Esophagus squamous epithelium (tissue), 5 donors: ENCODE results near the gene RPA3. TPM values are rescaled to one million over a fixed set of nuclear protein-coding genes. Genes with fewer than 3 reads are reported as not detected.
"Not testable (repeated sequence)": the region's sequence is repeated elsewhere in the genome, so short reads cannot be mapped to it uniquely, and the experiment has no call there.

Experiments used
- DNase-seq: peaks from one replicate; lab custom pipeline; 2025; lab: John Stamatoyannopoulos, UW
- H3K27ac ChIP-seq, 4 donors: fragments of 200-600 bp; sonication (generic); one replicate each; pipeline ENCODE4 v1.5.1; 2016 to 2019; ENCODE audit warnings: mild to moderate bottlenecking in 1 of 4
- H3K27me3 ChIP-seq, 4 donors: fragments of 200-600 bp; sonication (generic); 1 replicate in 3 of 4; 2 replicates in 1 of 4; pipeline versions ENCODE4 v1.5.1 to v1.6.0; 2017 to 2021; ENCODE audit warnings: antibody characterized with exemption in 1 of 4
- H3K36me3 ChIP-seq, 3 donors: fragments of 200-600 bp; sonication (generic); one replicate each; pipeline ENCODE4 v1.5.1; 2016 to 2019
- H3K4me1 ChIP-seq, 3 donors: fragments of 200-600 bp; sonication (generic); one replicate each; pipeline ENCODE4 v1.5.1; 2017 to 2019
- H3K4me3 ChIP-seq, 4 donors: fragments of 200-600 bp; sonication (generic); 1 replicate in 3 of 4; 2 replicates in 1 of 4; pipeline ENCODE4 v1.5.1; 2016 to 2019; ENCODE audit warnings: mild to moderate bottlenecking in 2 of 4, moderate library complexity in 1 of 4
- H3K9me3 ChIP-seq, 3 donors: fragments of 200-600 bp; sonication (generic); one replicate each; pipeline ENCODE4 v1.5.1; 2016 to 2019
- POLR2A ChIP-seq, 4 donors: fragments of 450-650 bp; IDR thresholded peaks; one replicate each; pipeline ENCODE4 v1.6.1; 2017; ENCODE audit warnings: antibody characterized with exemption in 4 of 4, mild to moderate bottlenecking in 4 of 4, moderate library complexity in 3 of 4
- WGBS, 2 donors: methylation state at CpG; one replicate each; pipeline ENCODE4 v1.1.5; 2018; 5-methylcytosine and 5-hydroxymethylcytosine counted together
- intact Hi-C: fragments of 100-400 bp; cut with DNase I; formaldehyde crosslinking; loops from one replicate; pipeline ENCODE4 v1.15.0; 2022
- total RNA-seq, 4 donors: library from RNA; depleted of rRNA; stranded (reverse); fragments of >200 nt; gene quantifications; one replicate each; pipeline ENCODE4 v1.1.0, GENCODE V29; 2016
- TF ChIP-seq, protein P1 (sequence below), 6 experiments: fragments of 450-650 bp in 4 of 6; fragments of 200-600 bp in 2 of 6; sonication (generic) in 2 of 6; IDR thresholded peaks; one replicate each; pipeline ENCODE4 v1.5.1; 2016 to 2019; ENCODE audit warnings: antibody characterized with exemption in 6 of 6, mild to moderate bottlenecking in 4 of 6, moderate library complexity in 4 of 6
- donor health status: DM: yes; HTN: yes; CAD: no.

Gene RPA3
- total RNA-seq, 4 donors from 2014 or later, result 13.0 to 29.3 (median 21.7) TPM

- H3K27me3 ChIP-seq, result no peaks in the 10 kb centered on the region
- DNase-seq, result no peak
- H3K9me3 ChIP-seq, result no peaks in the 10 kb centered on the region
- intact Hi-C loops, result loop anchor here (10.0 kb wide), 1 partner anchor 73 kb away; no protein-coding TSS in a partner anchor
- peaks cover 0 to 32% (median 15%) of the 10 kb centered on the region in 3 donors for H3K4me1 ChIP-seq
- H3K36me3 ChIP-seq, result peaks cover 0 to 4% (median 0%) of the 10 kb centered on the region in 3 donors
- TF ChIP-seq POLR2A (IDR thresholded peaks at IDR 0.05), result no peak
- TF ChIP-seq, protein P1, sequence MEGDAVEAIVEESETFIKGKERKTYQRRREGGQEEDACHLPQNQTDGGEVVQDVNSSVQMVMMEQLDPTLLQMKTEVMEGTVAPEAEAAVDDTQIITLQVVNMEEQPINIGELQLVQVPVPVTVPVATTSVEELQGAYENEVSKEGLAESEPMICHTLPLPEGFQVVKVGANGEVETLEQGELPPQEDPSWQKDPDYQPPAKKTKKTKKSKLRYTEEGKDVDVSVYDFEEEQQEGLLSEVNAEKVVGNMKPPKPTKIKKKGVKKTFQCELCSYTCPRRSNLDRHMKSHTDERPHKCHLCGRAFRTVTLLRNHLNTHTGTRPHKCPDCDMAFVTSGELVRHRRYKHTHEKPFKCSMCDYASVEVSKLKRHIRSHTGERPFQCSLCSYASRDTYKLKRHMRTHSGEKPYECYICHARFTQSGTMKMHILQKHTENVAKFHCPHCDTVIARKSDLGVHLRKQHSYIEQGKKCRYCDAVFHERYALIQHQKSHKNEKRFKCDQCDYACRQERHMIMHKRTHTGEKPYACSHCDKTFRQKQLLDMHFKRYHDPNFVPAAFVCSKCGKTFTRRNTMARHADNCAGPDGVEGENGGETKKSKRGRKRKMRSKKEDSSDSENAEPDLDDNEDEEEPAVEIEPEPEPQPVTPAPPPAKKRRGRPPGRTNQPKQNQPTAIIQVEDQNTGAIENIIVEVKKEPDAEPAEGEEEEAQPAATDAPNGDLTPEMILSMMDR (IDR thresholded peaks at IDR 0.05), result no peak
- peak overlapping the region in 3 of 4 donors; percentile 54 to 67 (median 59) for H3K27ac ChIP-seq
- no peak overlapping the region for H3K4me3 ChIP-seq
Observed at GRCh38 chr7:7681936-7682329, 36.5 kb downstream of the RPA3 start.

GRCh38 chr7:7681191-7681935 lies 37.0 kb downstream of the RPA3 start:
- peak overlapping the region in 3 of 4 donors; percentile 54 to 67 (median 59) for H3K27ac ChIP-seq
- intact Hi-C loops, result loop anchor here (10.0 kb wide), 1 partner anchor 73 kb away; no protein-coding TSS in a partner anchor
- peaks cover 0 to 4% (median 0%) of the 10 kb centered on the region in 3 donors for H3K36me3 ChIP-seq
- H3K4me1 ChIP-seq, result peaks cover 0 to 28% (median 15%) of the 10 kb centered on the region in 3 donors
- H3K9me3 ChIP-seq, result no peaks in the 10 kb centered on the region
- H3K27me3 ChIP-seq, result no peaks in the 10 kb centered on the region
- peak overlapping the region in 3 of 4 donors; percentile 18 to 45 (median 19) for H3K4me3 ChIP-seq
- WGBS, 2 donors, result 18 to 26% methylated on average over 7 of the region's 7 CpGs
- no peak for DNase-seq
- TF ChIP-seq, protein P1 (IDR thresholded peaks at IDR 0.05), result peak; percentile 52 to 76 (median 61)
- TF ChIP-seq POLR2A (IDR thresholded peaks at IDR 0.05), result no peak

GRCh38 chr7:7679640-7680039 lies 38.8 kb downstream of the RPA3 start:
- WGBS, 2 donors, result 94 to 96% methylated on average over 2 of the region's 2 CpGs
- not testable (repeated sequence) for H3K27me3 ChIP-seq, DNase-seq, H3K4me3 ChIP-seq, H3K27ac ChIP-seq, H3K9me3 ChIP-seq
- Histone ChIP-seq H3K36me3 (peaks cover 0 to 20% (median 0%) of the 10 kb centered on the region in 3 donors), H3K4me1 (peaks cover 0 to 28% (median 15%) of the 10 kb centered on the region in 3 donors)
- intact Hi-C loops, result loop anchor here (10.0 kb wide), 1 partner anchor 75 kb away; no protein-coding TSS in a partner anchor

GRCh38 chr7:7675686-7676085 lies 42.7 kb downstream of the RPA3 start:
- H3K27me3 ChIP-seq, result no peaks in the 10 kb centered on the region
- intact Hi-C loops, result no loop called here
- 82 to 92% methylated on average over 6 of the region's 6 CpGs for WGBS, 2 donors
- H3K9me3 ChIP-seq, result no peaks in the 10 kb centered on the region
- TF ChIP-seq POLR2A (IDR thresholded peaks at IDR 0.05), result no peak
- TF ChIP-seq, protein P1 (IDR thresholded peaks at IDR 0.05), result no peak
- H3K36me3 ChIP-seq, result peaks cover 0 to 20% (median 0%) of the 10 kb centered on the region in 3 donors
- H3K4me3 ChIP-seq, result no peak overlapping the region
- no peak overlapping the region for H3K27ac ChIP-seq
- DNase-seq, result no peak
- peaks cover 0 to 2% (median 0%) of the 10 kb centered on the region in 3 donors for H3K4me1 ChIP-seq

DNA sequence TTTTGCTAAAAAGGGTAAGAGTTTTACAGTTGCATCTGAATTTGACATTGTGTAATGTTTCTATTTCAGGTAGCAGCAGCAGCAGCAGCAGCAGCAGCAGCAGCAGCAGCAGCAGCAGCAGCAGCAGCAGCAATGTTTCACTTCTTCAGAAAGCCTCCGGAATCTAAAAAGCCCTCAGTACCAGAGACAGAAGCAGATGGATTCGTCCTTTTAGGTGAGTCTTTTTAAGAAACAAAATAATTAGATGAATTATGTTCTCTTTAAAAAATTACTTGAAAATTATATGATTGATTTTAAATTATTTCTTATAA lies 45.2 kb downstream of the RPA3 start:
- intact Hi-C loops, result no loop called here
- WGBS, 2 donors, result 78 to 81% methylated on average over 2 of the region's 2 CpGs
- no peaks in the 10 kb centered on the region for H3K4me1 ChIP-seq
- H3K27ac ChIP-seq, result no peak overlapping the region
- TF ChIP-seq, protein P1 (IDR thresholded peaks at IDR 0.05), result no peak
- no peak for TF ChIP-seq POLR2A (IDR thresholded peaks at IDR 0.05)
- peaks cover 0 to 20% (median 0%) of the 10 kb centered on the region in 3 donors for H3K36me3 ChIP-seq
- DNase-seq, result no peak
- H3K27me3 ChIP-seq, result no peaks in the 10 kb centered on the region
- H3K4me3 ChIP-seq, result no peak overlapping the region
- no peaks in the 10 kb centered on the region for H3K9me3 ChIP-seq
